Stimulated activated CD4-positive, alpha-beta T cell treated with anti-CD3 and anti-CD28 coated beads, Interleukin-4, amount 100 ng/mL, for 24 hours (primary cell): ENCODE data around the gene CFAP157.

Experiments used
- DNase-seq: peaks from one replicate; pipeline ENCODE4 v3.0.0-alpha.2; 2020

CFAP157 gene

DNA sequence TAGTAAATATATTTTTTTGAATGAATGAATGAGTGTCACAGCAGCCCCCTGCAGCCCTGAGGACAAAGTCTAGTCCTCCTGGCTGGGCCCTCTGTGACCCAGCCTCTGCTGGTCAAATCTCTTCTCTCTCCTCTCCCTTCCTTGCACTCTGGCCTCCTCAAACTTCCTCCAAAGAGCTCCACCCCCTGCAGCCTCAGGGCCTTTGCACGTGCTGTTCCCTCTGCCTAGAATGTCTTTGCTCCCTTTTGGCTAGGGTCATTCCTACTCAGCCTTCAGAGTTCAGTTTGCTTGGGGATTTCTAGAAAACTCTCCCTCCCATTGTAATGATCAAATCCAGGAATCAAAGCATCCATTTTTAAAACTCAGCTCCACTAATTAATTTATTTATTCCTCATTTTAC, 58.6 kb downstream of the CFAP157 start:
- no peak for DNase-seq
